ENCODE measurements around the gene DQX1. TPM values are rescaled to one million over a fixed set of nuclear protein-coding genes. Genes with fewer than 3 reads are reported as not detected.

Gene DQX1
- total and polyA plus RNA-seq, 9 of the 15 experiments (the other 6 are each of a cell fraction or from before 2014, with no cell fraction given) = 0.04 to 0.38 (median 0.18) TPM; not detected in 1

GRCh38 chr2:74513605-74514367 lies 12.2 kb downstream of the DQX1 start:
- CTCF ChIA-PET (ENCODE audit: low intra/inter-chr PET ratio) = no interaction called here
- no peaks in the 10 kb centered on the region for H3K9me1 ChIP-seq (ENCODE audit: control insufficient read depth, insufficient read depth, low read length)
- DNase-seq (ENCODE audit: extremely low read depth in 1 of 4, low spot score in 3 of 4) = no peak
- H2AFZ ChIP-seq (ENCODE audit: low read depth, low read length) = no peak overlapping the region
- no peak overlapping the region for H3K9ac ChIP-seq (ENCODE audit: insufficient read depth in 1 of 2, low read depth in 2 of 2, low read length in 2 of 2)
- no peaks in the 10 kb centered on the region for H4K20me1 ChIP-seq (replicated peaks; ENCODE audit: control insufficient read depth, insufficient read depth, low read length)
- no peak overlapping the region for H3K4me3 ChIP-seq
- BruUV-seq (replicated peaks) = no TSS peak
- POLR2A ChIA-PET = no interaction called here
- intact Hi-C loops (cut with micrococcal nuclease) (no loop called here), in situ Hi-C loops (cut with MboI) (no loop called here)
- no peak overlapping the region for H3K4me2 ChIP-seq (ENCODE audit: insufficient read depth, low read length)
- no peak for FAIRE-seq
- no peaks in the 10 kb centered on the region for H3K27me3 ChIP-seq (ENCODE audit: control insufficient read depth in 2 of 2, insufficient read depth in 2 of 2, low read length in 2 of 2)
- no peaks in the 10 kb centered on the region for H3K9me3 ChIP-seq (replicated peaks; ENCODE audit: control insufficient read depth, insufficient read depth, low read depth, low read length)
- TF ChIP-seq PREB (CRISPR knock-in tag; IDR thresholded peaks at IDR 0.05) (no peak), ATF7 (IDR thresholded peaks at IDR 0.05) (no peak), ZNF707 (CRISPR knock-in tag; conservative IDR thresholded peaks at IDR 0.05) (no peak), ZNF217 (CRISPR knock-in tag; IDR thresholded peaks at IDR 0.05) (no peak), ZBTB2 (IDR thresholded peaks at IDR 0.05) (no peak), BRF1 (IDR thresholded peaks at IDR 0.05; ENCODE audit: borderline replicate concordance, extremely low read depth, insufficient read length) (no peak), ZBTB34 (CRISPR knock-in tag; IDR thresholded peaks at IDR 0.05) (no peak), CXXC5 (CRISPR knock-in tag; IDR thresholded peaks at IDR 0.05) (no peak), ZNF124 (CRISPR knock-in tag; IDR thresholded peaks at IDR 0.05) (no peak), ILK (tag; IDR thresholded peaks at IDR 0.05; ENCODE audit: borderline replicate concordance, low read depth) (no peak), PHB2 (IDR thresholded peaks at IDR 0.05; ENCODE audit: low read depth) (no peak), HMBOX1 (IDR thresholded peaks at IDR 0.05) (no peak), ZNF263 (CRISPR knock-in tag; IDR thresholded peaks at IDR 0.05; ENCODE audit: borderline replicate concordance) (no peak), KAT7 (CRISPR knock-in tag; IDR thresholded peaks at IDR 0.05; ENCODE audit: borderline replicate concordance) (no peak), BRD9 (IDR thresholded peaks at IDR 0.05; ENCODE audit: low read depth, partially characterized antibody) (no peak), JUND (IDR thresholded peaks at IDR 0.05; ENCODE audit: borderline replicate concordance, low read depth, low read length) (no peak), JUND (tag; IDR thresholded peaks at IDR 0.05; ENCODE audit: borderline replicate concordance, low read depth, low read length) (no peak)
- 85% methylated on average over 29 of the region's 52 CpGs for WGBS (ENCODE audit: insufficient coverage, low coverage, missing lambda C conversion rate)
- H3K27ac ChIP-seq (ENCODE audit: extremely low read depth, low read depth, low read length) = no peak overlapping the region
- peaks cover 11 to 27% of the 10 kb centered on the region in 2 experiments; a peak in 4 of 5 replicates for H3K4me1 ChIP-seq (replicated peaks in 1 of 2; ENCODE audit: control insufficient read depth in 2 of 2, insufficient read depth in 2 of 2, low read length in 2 of 2)
- no peaks in the 10 kb centered on the region for H3K79me2 ChIP-seq (ENCODE audit: control insufficient read depth, insufficient read depth, low read length)
- ATAC-seq = no peak
- no peaks in the 10 kb centered on the region for H3K36me3 ChIP-seq (ENCODE audit: control insufficient read depth, insufficient read depth, low read length)

Measured in K562 (cell line).